Vagina (tissue), 2 donors: ENCODE data around the gene CALML5. TPM values are rescaled to one million over a fixed set of nuclear protein-coding genes. Genes with fewer than 3 reads are reported as not detected.

Source experiments
- DNase-seq, 2 donors: peaks; one replicate each; pipeline ENCODE4 v3.0.0-alpha.2; 2017; ENCODE audit errors: extremely low spot score in 2 of 2
- H3K27ac ChIP-seq: fragments of 200-600 bp; sonication (generic); one replicate; pipeline ENCODE4 v1.5.1; 2019
- H3K27me3 ChIP-seq: fragments of 200-600 bp; sonication (generic); one replicate; pipeline ENCODE4 v1.5.1; 2019
- H3K36me3 ChIP-seq, 2 donors: fragments of 200-600 bp; sonication (generic); one replicate each; pipeline ENCODE4 v1.5.1; 2017 to 2019
- H3K4me1 ChIP-seq: fragments of 200-600 bp; sonication (generic); one replicate; pipeline ENCODE4 v1.5.1; 2019
- H3K4me3 ChIP-seq, 2 donors: fragments of 200-600 bp; sonication (generic); 1 replicate in 1 of 2; 2 replicates in 1 of 2; pipeline ENCODE4 v1.5.1; 2016 to 2019
- H3K9me3 ChIP-seq: fragments of 200-600 bp; sonication (generic); one replicate; pipeline ENCODE4 v1.5.1; 2019
- CTCF ChIP-seq, 3 experiments: fragments of 450-650 bp in 2 of 3; fragments of 200-600 bp in 1 of 3; sonication (generic) in 1 of 3; IDR thresholded peaks; one replicate each; pipeline ENCODE4 v1.5.1; 2017 to 2019; ENCODE audit warnings: antibody characterized with exemption in 3 of 3, mild to moderate bottlenecking in 2 of 3, moderate library complexity in 2 of 3
- POLR2A ChIP-seq, 2 donors: fragments of 450-650 bp; IDR thresholded peaks; one replicate each; pipeline ENCODE4 v1.6.1; 2017; ENCODE audit warnings: antibody characterized with exemption in 2 of 2, mild to moderate bottlenecking in 2 of 2, moderate library complexity in 2 of 2
- POLR2AphosphoS5 ChIP-seq, 2 donors: sonication (generic); formaldehyde crosslinking; IDR thresholded peaks; one replicate each; pipeline ENCODE4 v1.9.0; 2017; ENCODE audit warnings: antibody characterized with exemption in 2 of 2, mild to moderate bottlenecking in 2 of 2, low read depth in 1 of 2; ENCODE audit not compliant: insufficient read depth in 1 of 2
- intact Hi-C: fragments of 100-400 bp; cut with DNase I; formaldehyde crosslinking; loops from one replicate; pipeline ENCODE4 v1.15.1; 2023
- total RNA-seq: library from RNA; depleted of rRNA; stranded (reverse); fragments of >200 nt; gene quantifications from one replicate; pipeline ENCODE4 v1.2.3, GENCODE V29; 2016

CALML5 gene
- total RNA-seq, 1 donor from 2014 or later, result 102 TPM

- DNase-seq, result no peak
- no peak for TF ChIP-seq POLR2AphosphoS5 (IDR thresholded peaks at IDR 0.05; ENCODE audit: insufficient read depth in 1 of 2, low read depth in 1 of 2)
- H3K36me3 ChIP-seq, result no peaks in the 10 kb centered on the region
- intact Hi-C loops, result no loop called here
- no peak overlapping the region for H3K4me3 ChIP-seq
- no peaks in the 10 kb centered on the region for H3K9me3 ChIP-seq
- H3K27me3 ChIP-seq, result no peaks in the 10 kb centered on the region
- no peak overlapping the region for H3K27ac ChIP-seq
- H3K4me1 ChIP-seq, result peaks cover 44% of the 10 kb centered on the region
These were observed 3.5 kb upstream of the CALML5 start for GRCh38 chr10:5502571-5503476.

GRCh38 chr10:5502061-5502521 is 2.7 kb upstream of the CALML5 start:
- Histone ChIP-seq H3K4me3 (no peak overlapping the region), H3K27me3 (no peaks in the 10 kb centered on the region), H3K27ac (no peak overlapping the region), H3K4me1 (peaks cover 38% of the 10 kb centered on the region), H3K9me3 (no peaks in the 10 kb centered on the region), H3K36me3 (no peaks in the 10 kb centered on the region)
- no peak for TF ChIP-seq POLR2AphosphoS5 (IDR thresholded peaks at IDR 0.05; ENCODE audit: insufficient read depth in 1 of 2, low read depth in 1 of 2)
- no peak for TF ChIP-seq POLR2A (IDR thresholded peaks at IDR 0.05)
- TF ChIP-seq CTCF (IDR thresholded peaks at IDR 0.05), result no peak
- intact Hi-C loops, result no loop called here
- DNase-seq, result no peak

- no peaks in the 10 kb centered on the region for H3K9me3 ChIP-seq
- H3K27me3 ChIP-seq, result no peaks in the 10 kb centered on the region
- intact Hi-C loops, result no loop called here
- no peaks in the 10 kb centered on the region for H3K36me3 ChIP-seq
- H3K4me1 ChIP-seq, result peaks cover 38% of the 10 kb centered on the region
- no peak overlapping the region for H3K27ac ChIP-seq
- H3K4me3 ChIP-seq, result no peak overlapping the region
- DNase-seq, result no peak
- TF ChIP-seq POLR2A (IDR thresholded peaks at IDR 0.05) (no peak), CTCF (IDR thresholded peaks at IDR 0.05) (no peak), POLR2AphosphoS5 (IDR thresholded peaks at IDR 0.05; ENCODE audit: insufficient read depth in 1 of 2, low read depth in 1 of 2) (no peak)
These were observed 1.5 kb upstream of the CALML5 start for GRCh38 chr10:5500910-5501309.

- TF ChIP-seq POLR2AphosphoS5 (IDR thresholded peaks at IDR 0.05; ENCODE audit: insufficient read depth in 1 of 2, low read depth in 1 of 2), result no peak
- TF ChIP-seq CTCF (IDR thresholded peaks at IDR 0.05), result no peak
- TF ChIP-seq POLR2A (IDR thresholded peaks at IDR 0.05), result no peak
- Histone ChIP-seq H3K36me3 (no peaks in the 10 kb centered on the region), H3K27me3 (no peaks in the 10 kb centered on the region), H3K27ac (no peak overlapping the region), H3K9me3 (no peaks in the 10 kb centered on the region), H3K4me3 (no peak overlapping the region), H3K4me1 (peaks cover 38% of the 10 kb centered on the region)
- intact Hi-C loops, result no loop called here
- DNase-seq, result no peak
These were observed 846 bp upstream of the CALML5 start for GRCh38 chr10:5500162-5500670.

GRCh38 chr10:5498791-5499492 is 428 bp downstream of the CALML5 start:
- no peak for TF ChIP-seq POLR2AphosphoS5 (IDR thresholded peaks at IDR 0.05; ENCODE audit: insufficient read depth in 1 of 2, low read depth in 1 of 2)
- no peak for TF ChIP-seq POLR2A (IDR thresholded peaks at IDR 0.05)
- TF ChIP-seq CTCF (IDR thresholded peaks at IDR 0.05), result no peak
- DNase-seq, result no peak
- H3K36me3 ChIP-seq, result no peaks in the 10 kb centered on the region
- H3K9me3 ChIP-seq, result no peaks in the 10 kb centered on the region
- peaks cover 28% of the 10 kb centered on the region for H3K4me1 ChIP-seq
- H3K27ac ChIP-seq, result no peak overlapping the region
- no peaks in the 10 kb centered on the region for H3K27me3 ChIP-seq
- intact Hi-C loops, result no loop called here
- H3K4me3 ChIP-seq, result peak overlapping the region in 1 of 2 donors; percentile 28
